MV-4-11 (cell line): ENCODE data around the gene HMGN1.
"Not testable (repeated sequence)": the region's sequence is repeated elsewhere in the genome, so short reads cannot be mapped to it uniquely, and the experiment has no call there.

Source experiments
- DNase-seq: peaks from one replicate; lab custom pipeline; 2025; lab: John Stamatoyannopoulos, UW

HMGN1 gene

GRCh38 chr21:39348355-39349210, at the start of gene HMGN1:
Gene HMGN1, minus strand, starts transcription at chr21:39349088. Its CDS starts 171 bp downstream, at chr21:39348917.
- peak; percentile 83 for DNase-seq

- DNase-seq: peak; percentile 79
These were observed 48.9 kb upstream of the HMGN1 start for GRCh38 chr21:39397646-39398385.

GRCh38 chr21:39392981-39393380, 44.1 kb upstream of the HMGN1 start:
- DNase-seq: no peak

GRCh38 chr21:39390212-39390765, 41.4 kb upstream of the HMGN1 start:
- no peak for DNase-seq

GRCh38 chr21:39388811-39389155, 39.9 kb upstream of the HMGN1 start:
- no peak for DNase-seq

GRCh38 chr21:39388038-39388810, 39.3 kb upstream of the HMGN1 start:
- peak; percentile 66 for DNase-seq

- DNase-seq: peak; percentile 69
These were observed 38.7 kb upstream of the HMGN1 start for GRCh38 chr21:39387461-39388037.

- no peak for DNase-seq
These were observed 38.0 kb upstream of the HMGN1 start for GRCh38 chr21:39386899-39387298.

GRCh38 chr21:39386194-39386593, 37.3 kb upstream of the HMGN1 start:
- no peak for DNase-seq

- DNase-seq: peak; percentile 88
These were observed 36.6 kb upstream of the HMGN1 start for GRCh38 chr21:39385299-39386145.

- peak; percentile 11 for DNase-seq
These were observed 35.9 kb upstream of the HMGN1 start for GRCh38 chr21:39384674-39385298.

GRCh38 chr21:39382096-39382495, 33.2 kb upstream of the HMGN1 start:
- not testable (repeated sequence) for DNase-seq

GRCh38 chr21:39381009-39381408, 32.1 kb upstream of the HMGN1 start:
- DNase-seq: no peak

GRCh38 chr21:39379986-39380891, 31.4 kb upstream of the HMGN1 start:
- DNase-seq: peak; percentile 96

GRCh38 chr21:39377444-39378050, 28.7 kb upstream of the HMGN1 start:
- DNase-seq: no peak

- no peak for DNase-seq
These were observed 26.6 kb upstream of the HMGN1 start for GRCh38 chr21:39375446-39375845.

- DNase-seq: no peak
These were observed 25.2 kb upstream of the HMGN1 start for GRCh38 chr21:39374046-39374445.

GRCh38 chr21:39373634-39374033, 24.7 kb upstream of the HMGN1 start:
- DNase-seq: peak; percentile 67

- peak; percentile 57 for DNase-seq
These were observed 21.0 kb upstream of the HMGN1 start for GRCh38 chr21:39369896-39370288.
